Measurements from ENCODE around the gene GLRX5. TPM values are rescaled to one million over a fixed set of nuclear protein-coding genes. Genes with fewer than 3 reads are reported as not detected.

Gene GLRX5
- total RNA-seq, 1 experiment from 2014 or later: 58.0 TPM

- no peak for TF ChIP-seq CTCF (IDR thresholded peaks at IDR 0.05; ENCODE audit: unreplicated experiment)
- no peak for DNase-seq
- Mint-ChIP-seq H3K27me3 (ENCODE audit: unreplicated experiment) (no peaks in the 10 kb centered on the region), H3K4me1 (ENCODE audit: low read depth, unreplicated experiment) (peaks cover 31% of the 10 kb centered on the region), H3K4me3 (ENCODE audit: low read depth, unreplicated experiment) (no peak overlapping the region), H3K36me3 (ENCODE audit: insufficient read depth, unreplicated experiment) (peaks cover 10% of the 10 kb centered on the region), H3K27ac (ENCODE audit: unreplicated experiment) (peak overlapping the region; percentile 10), H3K9me3 (ENCODE audit: low read depth, unreplicated experiment) (no peaks in the 10 kb centered on the region)
- BruUV-seq (replicated peaks): no TSS peak
- intact Hi-C loops (cut with micrococcal nuclease; ENCODE audit: unreplicated experiment): no loop called here
- CTCF ChIA-PET: no interaction called here
Observed at GRCh38 chr14:95544588-95544987, 9.7 kb downstream of the GLRX5 start.

DNA sequence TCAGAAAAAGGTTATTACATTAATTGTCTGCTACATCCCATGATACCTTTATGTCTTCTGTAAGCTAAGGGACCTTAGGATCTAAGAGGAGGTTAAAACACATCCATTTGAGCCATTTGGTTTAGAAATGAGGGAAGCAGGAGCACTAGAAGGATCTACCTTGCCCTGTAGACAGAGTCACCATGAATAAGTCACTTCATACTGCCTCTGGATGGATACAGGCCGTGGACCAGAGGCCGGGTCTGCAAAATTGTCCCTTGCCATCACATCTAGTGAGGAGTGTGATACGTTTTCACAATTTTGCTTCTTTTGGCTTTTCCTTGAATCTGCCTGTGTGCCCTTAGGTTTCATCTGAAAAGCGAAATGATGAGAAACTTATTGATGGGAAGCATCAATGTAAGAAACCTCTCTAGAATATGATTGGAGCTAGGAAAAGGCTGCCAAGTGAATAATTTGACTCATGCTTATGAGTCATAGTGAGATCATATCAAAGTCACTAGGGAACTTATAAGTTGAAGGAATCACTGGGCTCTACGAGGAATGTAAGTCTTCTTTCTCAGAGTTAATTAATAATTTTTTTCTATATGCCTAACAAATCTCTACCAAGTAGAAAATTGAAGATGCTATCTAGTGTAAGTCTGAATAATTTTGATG lies 10.8 kb downstream of the GLRX5 start:
- Mint-ChIP-seq H3K27ac (ENCODE audit: unreplicated experiment) (peak overlapping the region; percentile 47), H3K4me3 (ENCODE audit: low read depth, unreplicated experiment) (no peak overlapping the region), H3K4me1 (ENCODE audit: low read depth, unreplicated experiment) (peaks cover 42% of the 10 kb centered on the region), H3K9me3 (ENCODE audit: low read depth, unreplicated experiment) (no peaks in the 10 kb centered on the region), H3K27me3 (ENCODE audit: unreplicated experiment) (no peaks in the 10 kb centered on the region), H3K36me3 (ENCODE audit: insufficient read depth, unreplicated experiment) (peaks cover 10% of the 10 kb centered on the region)
- TF ChIP-seq CTCF (IDR thresholded peaks at IDR 0.05; ENCODE audit: unreplicated experiment): no peak
- intact Hi-C loops (cut with micrococcal nuclease; ENCODE audit: unreplicated experiment): no loop called here
- CTCF ChIA-PET: no interaction called here
- no peak for DNase-seq
- no TSS peak for BruUV-seq (replicated peaks)

DNA sequence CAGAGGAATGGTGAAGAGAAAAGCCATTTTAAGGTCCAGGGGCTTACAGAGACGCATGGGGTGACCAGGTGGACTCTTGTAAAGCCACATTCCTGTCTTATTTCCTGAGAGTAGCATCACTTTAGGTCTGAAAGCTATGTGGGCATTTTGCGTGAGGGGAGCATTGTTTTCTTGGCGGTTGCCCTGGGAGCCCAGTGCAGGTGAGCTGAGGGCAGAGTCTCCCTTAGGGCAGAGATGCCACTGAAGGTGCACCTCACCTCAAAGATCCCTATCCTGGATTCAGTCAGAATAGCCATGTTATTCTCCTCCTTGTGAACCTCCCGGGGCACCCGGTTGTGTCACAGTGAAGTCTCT lies 12.4 kb downstream of the GLRX5 start:
- H3K4me1 Mint-ChIP-seq (ENCODE audit: low read depth, unreplicated experiment): peaks cover 55% of the 10 kb centered on the region
- no peaks in the 10 kb centered on the region for H3K27me3 Mint-ChIP-seq (ENCODE audit: unreplicated experiment)
- peak overlapping the region; percentile 45 for H3K27ac Mint-ChIP-seq (ENCODE audit: unreplicated experiment)
- BruUV-seq (replicated peaks): no TSS peak
- H3K4me3 Mint-ChIP-seq (ENCODE audit: low read depth, unreplicated experiment): no peak overlapping the region
- H3K36me3 Mint-ChIP-seq (ENCODE audit: insufficient read depth, unreplicated experiment): peaks cover 10% of the 10 kb centered on the region
- peak; percentile 13 for DNase-seq
- intact Hi-C loops (cut with micrococcal nuclease; ENCODE audit: unreplicated experiment): no loop called here
- no peaks in the 10 kb centered on the region for H3K9me3 Mint-ChIP-seq (ENCODE audit: low read depth, unreplicated experiment)
- no peak for TF ChIP-seq CTCF (IDR thresholded peaks at IDR 0.05; ENCODE audit: unreplicated experiment)
- CTCF ChIA-PET: no interaction called here

GRCh38 chr14:95547626-95548327 lies 12.9 kb downstream of the GLRX5 start:
- BruUV-seq (replicated peaks): no TSS peak
- H3K36me3 Mint-ChIP-seq (ENCODE audit: insufficient read depth, unreplicated experiment): peaks cover 10% of the 10 kb centered on the region
- peaks cover 55% of the 10 kb centered on the region for H3K4me1 Mint-ChIP-seq (ENCODE audit: low read depth, unreplicated experiment)
- CTCF ChIA-PET: interaction anchor here (0.5 kb wide), 1 partner anchor 20 kb away, joined by 4 read pairs; no protein-coding TSS in a partner anchor
- no peak for TF ChIP-seq CTCF (IDR thresholded peaks at IDR 0.05; ENCODE audit: unreplicated experiment)
- DNase-seq: peak; percentile 21
- intact Hi-C loops (cut with micrococcal nuclease; ENCODE audit: unreplicated experiment): no loop called here
- H3K9me3 Mint-ChIP-seq (ENCODE audit: low read depth, unreplicated experiment): no peaks in the 10 kb centered on the region
- peak overlapping the region; percentile 45 for H3K27ac Mint-ChIP-seq (ENCODE audit: unreplicated experiment)
- H3K27me3 Mint-ChIP-seq (ENCODE audit: unreplicated experiment): no peaks in the 10 kb centered on the region
- H3K4me3 Mint-ChIP-seq (ENCODE audit: low read depth, unreplicated experiment): no peak overlapping the region

Data from Calu3 (cell line).